Lower leg skin (tissue), 3 donors: ENCODE data around the gene TEC.

Source experiments
- POLR2A ChIP-seq, 2 donors: fragments of 450-650 bp; IDR thresholded peaks; one replicate each; pipeline ENCODE4 v1.6.1; 2016 to 2017; ENCODE audit warnings: antibody characterized with exemption in 2 of 2, mild to moderate bottlenecking in 1 of 2, moderate library complexity in 1 of 2
- TF ChIP-seq, protein P1 (sequence below), 3 donors: fragments of 450-650 bp; IDR thresholded peaks; one replicate each; pipeline ENCODE4 v1.5.1; 2016; ENCODE audit warnings: antibody characterized with exemption in 3 of 3, mild to moderate bottlenecking in 3 of 3, moderate library complexity in 2 of 3

DNA sequence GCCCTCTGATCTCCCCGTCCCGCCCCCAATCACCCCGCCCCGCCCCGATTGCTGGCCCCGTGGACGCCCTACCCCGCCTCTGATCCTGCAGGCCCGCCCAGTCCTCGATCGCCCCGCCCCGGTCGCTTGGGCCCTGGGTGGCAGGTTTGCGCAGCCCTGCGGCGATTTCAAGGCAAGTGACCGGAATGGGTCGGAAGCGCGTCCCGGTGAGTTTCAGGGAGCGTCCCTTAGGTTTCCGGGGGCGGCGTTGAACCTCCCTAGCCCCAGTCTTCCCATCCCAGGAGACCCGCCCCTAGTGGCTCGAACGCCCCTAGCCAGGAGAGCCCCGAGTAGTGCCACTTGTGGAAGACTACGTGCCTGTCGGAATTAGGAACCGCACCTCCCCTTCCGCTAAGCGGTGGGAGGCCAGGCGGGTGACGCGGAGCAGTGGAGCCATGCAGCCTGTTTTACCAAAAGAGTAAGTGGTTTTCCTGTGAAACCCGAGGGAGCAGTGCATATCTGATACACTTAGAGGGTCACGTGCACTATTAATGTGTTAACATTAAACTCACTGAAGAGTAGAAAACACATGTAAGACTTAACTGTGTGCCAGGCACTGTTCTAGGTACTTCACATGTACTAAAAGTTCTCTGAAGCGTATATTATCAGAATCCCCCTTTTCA is 354 bp upstream of the TEC start:
- TF ChIP-seq, protein P1, sequence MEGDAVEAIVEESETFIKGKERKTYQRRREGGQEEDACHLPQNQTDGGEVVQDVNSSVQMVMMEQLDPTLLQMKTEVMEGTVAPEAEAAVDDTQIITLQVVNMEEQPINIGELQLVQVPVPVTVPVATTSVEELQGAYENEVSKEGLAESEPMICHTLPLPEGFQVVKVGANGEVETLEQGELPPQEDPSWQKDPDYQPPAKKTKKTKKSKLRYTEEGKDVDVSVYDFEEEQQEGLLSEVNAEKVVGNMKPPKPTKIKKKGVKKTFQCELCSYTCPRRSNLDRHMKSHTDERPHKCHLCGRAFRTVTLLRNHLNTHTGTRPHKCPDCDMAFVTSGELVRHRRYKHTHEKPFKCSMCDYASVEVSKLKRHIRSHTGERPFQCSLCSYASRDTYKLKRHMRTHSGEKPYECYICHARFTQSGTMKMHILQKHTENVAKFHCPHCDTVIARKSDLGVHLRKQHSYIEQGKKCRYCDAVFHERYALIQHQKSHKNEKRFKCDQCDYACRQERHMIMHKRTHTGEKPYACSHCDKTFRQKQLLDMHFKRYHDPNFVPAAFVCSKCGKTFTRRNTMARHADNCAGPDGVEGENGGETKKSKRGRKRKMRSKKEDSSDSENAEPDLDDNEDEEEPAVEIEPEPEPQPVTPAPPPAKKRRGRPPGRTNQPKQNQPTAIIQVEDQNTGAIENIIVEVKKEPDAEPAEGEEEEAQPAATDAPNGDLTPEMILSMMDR (IDR thresholded peaks at IDR 0.05) = no peak
- TF ChIP-seq POLR2A (IDR thresholded peaks at IDR 0.05) = no peak
